ENCODE data around the gene ZDHHC13. TPM values are rescaled to one million over a fixed set of nuclear protein-coding genes. Genes with fewer than 3 reads are reported as not detected.

Gene ZDHHC13
- total RNA-seq, 1 experiment from 2014 or later = 21.8 TPM

DNA sequence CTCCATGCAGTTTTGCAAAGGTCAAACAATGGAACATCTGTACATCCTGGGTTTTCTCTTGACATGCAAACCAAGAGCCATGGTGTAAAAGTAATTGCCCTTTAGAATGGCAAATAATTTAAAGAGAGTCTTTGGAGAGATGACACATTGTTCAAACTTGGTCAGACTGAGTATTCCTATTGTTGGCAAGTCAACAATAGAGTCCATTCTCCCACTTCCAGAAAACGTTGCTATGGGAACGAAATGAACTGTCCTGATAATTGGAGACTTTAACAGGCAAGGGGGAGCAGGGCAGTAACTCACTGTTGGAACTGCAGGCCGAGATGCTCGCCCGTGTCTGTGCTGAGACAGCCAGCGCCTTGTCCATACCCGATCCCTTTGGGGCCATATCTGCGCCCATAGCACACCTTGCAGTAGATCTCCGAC lies 70.9 kb downstream of the ZDHHC13 start (continued):
- TF ChIP-seq, protein P1, sequence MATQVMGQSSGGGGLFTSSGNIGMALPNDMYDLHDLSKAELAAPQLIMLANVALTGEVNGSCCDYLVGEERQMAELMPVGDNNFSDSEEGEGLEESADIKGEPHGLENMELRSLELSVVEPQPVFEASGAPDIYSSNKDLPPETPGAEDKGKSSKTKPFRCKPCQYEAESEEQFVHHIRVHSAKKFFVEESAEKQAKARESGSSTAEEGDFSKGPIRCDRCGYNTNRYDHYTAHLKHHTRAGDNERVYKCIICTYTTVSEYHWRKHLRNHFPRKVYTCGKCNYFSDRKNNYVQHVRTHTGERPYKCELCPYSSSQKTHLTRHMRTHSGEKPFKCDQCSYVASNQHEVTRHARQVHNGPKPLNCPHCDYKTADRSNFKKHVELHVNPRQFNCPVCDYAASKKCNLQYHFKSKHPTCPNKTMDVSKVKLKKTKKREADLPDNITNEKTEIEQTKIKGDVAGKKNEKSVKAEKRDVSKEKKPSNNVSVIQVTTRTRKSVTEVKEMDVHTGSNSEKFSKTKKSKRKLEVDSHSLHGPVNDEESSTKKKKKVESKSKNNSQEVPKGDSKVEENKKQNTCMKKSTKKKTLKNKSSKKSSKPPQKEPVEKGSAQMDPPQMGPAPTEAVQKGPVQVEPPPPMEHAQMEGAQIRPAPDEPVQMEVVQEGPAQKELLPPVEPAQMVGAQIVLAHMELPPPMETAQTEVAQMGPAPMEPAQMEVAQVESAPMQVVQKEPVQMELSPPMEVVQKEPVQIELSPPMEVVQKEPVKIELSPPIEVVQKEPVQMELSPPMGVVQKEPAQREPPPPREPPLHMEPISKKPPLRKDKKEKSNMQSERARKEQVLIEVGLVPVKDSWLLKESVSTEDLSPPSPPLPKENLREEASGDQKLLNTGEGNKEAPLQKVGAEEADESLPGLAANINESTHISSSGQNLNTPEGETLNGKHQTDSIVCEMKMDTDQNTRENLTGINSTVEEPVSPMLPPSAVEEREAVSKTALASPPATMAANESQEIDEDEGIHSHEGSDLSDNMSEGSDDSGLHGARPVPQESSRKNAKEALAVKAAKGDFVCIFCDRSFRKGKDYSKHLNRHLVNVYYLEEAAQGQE (IDR thresholded peaks at IDR 0.05; ENCODE audit: low read depth) = no peak
- no peak for TF ChIP-seq EGR1 (IDR thresholded peaks at IDR 0.05; ENCODE audit: low read depth)
- TF ChIP-seq ZFX (IDR thresholded peaks at IDR 0.05) = no peak

DNA sequence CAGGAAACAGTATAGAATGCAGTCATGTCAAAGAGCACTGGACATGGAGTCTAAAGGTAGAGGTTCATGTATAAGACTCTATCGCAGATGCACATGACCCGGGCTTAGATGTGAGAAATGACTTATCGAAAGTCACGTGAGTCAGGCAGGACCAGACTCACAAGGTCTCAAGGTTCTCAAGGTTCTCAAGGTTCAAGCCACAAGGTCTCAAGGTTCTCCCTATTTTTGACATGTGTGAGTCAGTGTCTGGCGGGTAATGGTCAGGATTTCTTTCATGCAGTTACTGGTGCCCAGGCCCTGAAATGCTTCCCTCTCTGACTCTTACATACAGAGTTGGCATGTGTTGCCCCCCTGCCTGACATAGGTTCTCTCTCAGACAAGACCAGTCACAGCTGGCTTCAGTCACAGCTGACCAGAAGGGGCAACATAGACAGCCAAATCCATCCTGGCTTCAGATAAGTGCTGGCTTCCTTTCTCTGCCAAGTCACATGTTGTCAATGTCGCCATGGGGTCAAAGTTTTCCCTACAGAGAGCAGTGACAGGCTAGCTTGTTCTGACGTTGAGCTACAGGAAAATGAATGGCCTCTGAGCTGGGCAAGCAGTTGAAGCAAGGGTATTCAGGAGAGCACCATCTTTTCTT lies 74.7 kb downstream of the ZDHHC13 start:
- Histone ChIP-seq H3K27ac (ENCODE audit: low read depth, low read length) (no peak overlapping the region), H3K79me2 (ENCODE audit: insufficient read depth, low read length) (no peaks in the 10 kb centered on the region), H3K9me3 (ENCODE audit: control insufficient read depth in 1 of 2, insufficient read depth in 1 of 2, low read depth in 1 of 2, low read length in 2 of 2) (no peaks in the 10 kb centered on the region), H3K36me3 (ENCODE audit: control insufficient read depth in 1 of 2, insufficient read depth in 2 of 2, low read length in 2 of 2) (no peaks in the 10 kb centered on the region), H3K4me2 (ENCODE audit: low read length) (no peak overlapping the region), H3K9me2 (ENCODE audit: insufficient read depth) (no peaks in the 10 kb centered on the region), H2AFZ (ENCODE audit: low read depth, low read length, poor library complexity, severe bottlenecking) (no peak overlapping the region), H3K9ac (ENCODE audit: low read length) (no peak overlapping the region), H4K20me1 (ENCODE audit: insufficient read depth) (no peaks in the 10 kb centered on the region), H3K27me3 (ENCODE audit: insufficient read depth, low read length) (no peaks in the 10 kb centered on the region), H3K4me1 (ENCODE audit: control insufficient read depth in 1 of 2, insufficient read depth in 2 of 2, low read length in 2 of 2) (no peaks in the 10 kb centered on the region), H3K4me3 (replicated peaks in 1 of 2; ENCODE audit: low read depth in 1 of 2, low read length in 2 of 2) (no peak overlapping the region)
- intact Hi-C loops (cut with micrococcal nuclease) = no loop called here
- ChIA-PET RAD21 (ENCODE audit: low non-redundant PET in 1 of 2, low total read pairs in 2 of 2, uncharacterized antibody in 2 of 2, unreplicated experiment in 2 of 2) (no interaction called here), POLR2A (no interaction called here), CTCF (no interaction called here)
- BruUV-seq (replicated peaks) = no TSS peak
- no peak for DNase-seq (ENCODE audit: low read depth, low spot score)
- no peak for ATAC-seq
- TF ChIP-seq ZFX (IDR thresholded peaks at IDR 0.05) = no peak
- no peak for TF ChIP-seq CBX3 (IDR thresholded peaks at IDR 0.05; ENCODE audit: low read depth)
- TF ChIP-seq, protein P2, sequence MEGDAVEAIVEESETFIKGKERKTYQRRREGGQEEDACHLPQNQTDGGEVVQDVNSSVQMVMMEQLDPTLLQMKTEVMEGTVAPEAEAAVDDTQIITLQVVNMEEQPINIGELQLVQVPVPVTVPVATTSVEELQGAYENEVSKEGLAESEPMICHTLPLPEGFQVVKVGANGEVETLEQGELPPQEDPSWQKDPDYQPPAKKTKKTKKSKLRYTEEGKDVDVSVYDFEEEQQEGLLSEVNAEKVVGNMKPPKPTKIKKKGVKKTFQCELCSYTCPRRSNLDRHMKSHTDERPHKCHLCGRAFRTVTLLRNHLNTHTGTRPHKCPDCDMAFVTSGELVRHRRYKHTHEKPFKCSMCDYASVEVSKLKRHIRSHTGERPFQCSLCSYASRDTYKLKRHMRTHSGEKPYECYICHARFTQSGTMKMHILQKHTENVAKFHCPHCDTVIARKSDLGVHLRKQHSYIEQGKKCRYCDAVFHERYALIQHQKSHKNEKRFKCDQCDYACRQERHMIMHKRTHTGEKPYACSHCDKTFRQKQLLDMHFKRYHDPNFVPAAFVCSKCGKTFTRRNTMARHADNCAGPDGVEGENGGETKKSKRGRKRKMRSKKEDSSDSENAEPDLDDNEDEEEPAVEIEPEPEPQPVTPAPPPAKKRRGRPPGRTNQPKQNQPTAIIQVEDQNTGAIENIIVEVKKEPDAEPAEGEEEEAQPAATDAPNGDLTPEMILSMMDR (IDR thresholded peaks at IDR 0.05 in 2 of 3, conservative IDR thresholded peaks at IDR 0.05 in 1 of 3; ENCODE audit: borderline replicate concordance in 1 of 3, insufficient read depth in 1 of 3, low read depth in 2 of 3, low read length in 2 of 3) = no peak
- no peak for TF ChIP-seq EGR1 (IDR thresholded peaks at IDR 0.05; ENCODE audit: low read depth)

Measured in HCT116 (cell line).